GM12873 (cell line): ENCODE results near the gene MYMX.

Experiments
- TF ChIP-seq, protein P1 (sequence below): IDR thresholded peaks from 2 replicates; pipeline ENCODE4 v1.5.1; 2012; ENCODE audit warnings: low read depth, mild to moderate bottlenecking, moderate library complexity, low read length, control low read depth; ENCODE audit not compliant: insufficient read depth; ENCODE audit errors: missing control alignments

The MYMX gene

DNA sequence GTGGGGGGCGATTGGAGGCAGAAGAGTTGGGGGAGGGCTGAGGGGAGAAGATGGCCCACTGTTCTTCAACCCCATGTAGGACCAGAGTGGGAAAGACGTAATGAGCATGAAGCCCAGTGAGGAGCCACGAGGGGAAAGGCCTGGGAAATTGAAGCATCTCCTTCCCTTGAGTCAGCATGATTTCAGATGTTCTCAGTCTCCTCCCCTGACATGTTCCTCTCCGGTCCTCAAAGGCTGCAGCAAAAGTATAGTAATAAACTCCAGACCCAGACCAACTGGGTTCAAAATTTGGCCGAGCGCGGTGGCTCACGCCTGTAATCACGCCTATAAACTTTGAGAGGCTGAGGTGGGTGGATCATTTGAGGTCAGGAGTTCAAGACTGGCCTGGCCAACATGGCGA, 50.5 kb downstream of the MYMX start:
- TF ChIP-seq, protein P1, sequence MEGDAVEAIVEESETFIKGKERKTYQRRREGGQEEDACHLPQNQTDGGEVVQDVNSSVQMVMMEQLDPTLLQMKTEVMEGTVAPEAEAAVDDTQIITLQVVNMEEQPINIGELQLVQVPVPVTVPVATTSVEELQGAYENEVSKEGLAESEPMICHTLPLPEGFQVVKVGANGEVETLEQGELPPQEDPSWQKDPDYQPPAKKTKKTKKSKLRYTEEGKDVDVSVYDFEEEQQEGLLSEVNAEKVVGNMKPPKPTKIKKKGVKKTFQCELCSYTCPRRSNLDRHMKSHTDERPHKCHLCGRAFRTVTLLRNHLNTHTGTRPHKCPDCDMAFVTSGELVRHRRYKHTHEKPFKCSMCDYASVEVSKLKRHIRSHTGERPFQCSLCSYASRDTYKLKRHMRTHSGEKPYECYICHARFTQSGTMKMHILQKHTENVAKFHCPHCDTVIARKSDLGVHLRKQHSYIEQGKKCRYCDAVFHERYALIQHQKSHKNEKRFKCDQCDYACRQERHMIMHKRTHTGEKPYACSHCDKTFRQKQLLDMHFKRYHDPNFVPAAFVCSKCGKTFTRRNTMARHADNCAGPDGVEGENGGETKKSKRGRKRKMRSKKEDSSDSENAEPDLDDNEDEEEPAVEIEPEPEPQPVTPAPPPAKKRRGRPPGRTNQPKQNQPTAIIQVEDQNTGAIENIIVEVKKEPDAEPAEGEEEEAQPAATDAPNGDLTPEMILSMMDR = no peak
